NCI-H2107 treated with DMSO at 0.1 percent for 48 hours (cell line): Measurements from ENCODE around the gene CASQ2.
A peak's percentile ranks its signal among the peaks of the same experiment; 100 is the strongest.

Source experiments
- DNase-seq: peaks from one replicate; lab custom pipeline; 2025; ENCODE audit not compliant: unreplicated experiment; lab: John Stamatoyannopoulos, UW

The CASQ2 gene

DNA sequence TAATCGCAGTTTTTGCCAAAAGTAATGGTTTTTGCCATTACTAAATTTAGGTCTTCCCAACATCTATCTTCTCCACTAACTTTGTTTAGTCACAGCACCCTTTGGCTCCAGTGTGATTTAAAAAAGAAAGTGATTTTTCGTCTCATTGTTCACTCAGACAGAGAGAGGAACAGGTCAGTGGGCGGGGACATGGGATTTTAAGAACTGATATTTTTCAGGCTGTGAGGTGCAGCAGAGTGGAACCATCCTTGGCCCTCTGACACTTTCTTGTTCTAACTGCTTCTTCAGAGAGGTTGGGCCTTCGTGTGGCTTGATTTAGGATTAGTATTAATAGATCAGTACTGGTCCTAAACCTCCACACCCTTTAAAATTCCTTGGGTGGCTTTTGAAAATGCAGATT, 38.8 kb downstream of the CASQ2 start:
- DNase-seq: no peak

GRCh38 chr1:115728341-115728740, 40.2 kb downstream of the CASQ2 start:
- no peak for DNase-seq

GRCh38 chr1:115727706-115728249, 40.7 kb downstream of the CASQ2 start:
- DNase-seq: no peak

GRCh38 chr1:115726570-115726969, 41.9 kb downstream of the CASQ2 start:
- DNase-seq: no peak

GRCh38 chr1:115726161-115726560, 42.4 kb downstream of the CASQ2 start:
- DNase-seq: no peak

GRCh38 chr1:115725600-115725999, 42.9 kb downstream of the CASQ2 start:
- no peak for DNase-seq

- no peak for DNase-seq
Measured at GRCh38 chr1:115723756-115724155, 44.8 kb downstream of the CASQ2 start.

DNA sequence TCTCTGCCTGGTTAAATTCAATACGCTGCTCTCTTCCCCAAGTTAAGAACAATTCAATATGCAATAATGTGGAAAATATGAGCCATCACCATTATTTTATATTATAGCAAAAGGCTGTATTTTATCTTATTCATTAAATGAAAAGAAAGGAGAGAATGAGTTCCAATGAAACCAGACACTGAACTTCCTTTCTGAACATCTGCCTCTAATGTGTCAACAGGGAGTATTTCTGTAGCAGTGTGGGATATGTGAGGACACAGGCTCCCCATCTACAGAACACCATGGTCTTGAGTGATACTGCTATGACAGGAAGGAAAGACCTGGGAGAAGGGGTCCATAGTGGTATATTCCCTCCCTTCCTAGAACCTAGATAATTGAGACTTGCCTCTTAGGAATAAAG, 46.3 kb downstream of the CASQ2 start:
- DNase-seq: no peak

DNA sequence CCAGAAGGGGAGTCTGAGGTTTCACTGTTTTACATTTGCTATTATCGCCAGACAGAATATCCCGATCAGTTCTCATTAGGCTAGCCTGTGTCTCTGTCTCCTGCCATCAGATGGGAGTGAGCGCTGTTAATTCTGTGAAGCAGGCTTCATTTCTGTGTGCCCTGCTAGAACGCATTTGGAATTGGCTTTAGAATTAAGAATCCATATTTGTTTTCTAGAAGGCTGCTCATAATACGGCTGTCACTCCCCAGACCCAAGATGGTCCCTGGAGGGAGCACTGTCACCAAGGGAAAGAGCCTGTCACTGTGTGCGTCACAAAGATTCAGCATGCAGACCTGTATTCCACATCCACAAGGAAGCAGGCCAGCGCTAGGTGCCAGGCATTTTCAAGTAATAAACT, 49.2 kb downstream of the CASQ2 start:
- no peak for DNase-seq

- no peak for DNase-seq
Measured at GRCh38 chr1:115718011-115718754, 50.3 kb downstream of the CASQ2 start.

DNA sequence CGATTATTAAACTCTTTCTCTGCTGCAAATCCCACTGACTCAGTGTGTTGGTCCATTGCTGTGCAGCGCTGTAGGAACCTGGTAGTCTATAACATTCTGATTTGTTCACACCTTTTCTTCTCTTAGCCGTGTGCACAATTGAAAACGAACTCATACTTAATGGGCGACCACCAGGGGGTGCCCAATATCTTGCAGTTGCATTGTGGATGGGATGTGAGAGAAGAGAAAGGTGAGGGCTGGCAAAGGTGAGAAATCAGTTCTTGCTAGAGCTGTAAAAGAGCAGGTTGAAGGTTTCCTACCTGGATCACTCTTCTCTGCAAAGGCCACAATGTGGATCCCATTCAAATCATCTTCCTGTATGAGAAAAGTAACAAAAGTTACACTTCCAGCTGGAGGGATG, 51.0 kb downstream of the CASQ2 start:
- no peak for DNase-seq

DNA sequence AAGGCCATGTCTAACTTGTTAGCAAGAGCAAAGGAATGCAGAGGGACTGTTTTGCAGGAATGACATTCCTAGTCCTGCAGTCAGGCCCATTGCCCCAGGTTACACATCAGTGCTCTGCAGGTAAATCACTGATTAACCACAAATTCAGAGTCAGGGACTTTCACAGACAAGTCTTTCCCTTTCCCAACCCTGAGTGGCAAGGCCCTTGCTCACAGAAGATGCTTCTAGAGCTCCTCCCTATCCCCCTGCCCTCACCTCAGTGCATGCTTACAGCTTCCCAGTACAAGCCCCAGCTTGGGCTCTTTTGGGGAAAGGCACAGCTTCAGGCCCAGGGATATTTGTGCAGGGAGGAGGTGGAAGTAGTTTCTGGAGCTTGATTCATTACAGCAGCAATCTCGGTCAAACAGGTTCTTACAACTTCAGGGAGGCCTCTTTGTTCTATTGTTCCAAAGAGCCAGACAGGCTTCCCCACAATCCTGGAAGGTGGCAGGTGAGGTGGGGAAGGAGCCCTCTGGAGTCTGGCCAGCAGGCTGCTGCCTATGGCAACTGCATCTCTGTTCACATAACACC, 53.9 kb downstream of the CASQ2 start:
- DNase-seq: peak; percentile 72

GRCh38 chr1:115713906-115714305, 54.6 kb downstream of the CASQ2 start:
- no peak for DNase-seq

- no peak for DNase-seq
Measured at GRCh38 chr1:115712911-115713609, 55.5 kb downstream of the CASQ2 start.

- no peak for DNase-seq
Measured at GRCh38 chr1:115710859-115711624, 57.5 kb downstream of the CASQ2 start.

- DNase-seq: peak; percentile 56
Measured at GRCh38 chr1:115706587-115707425, 61.7 kb downstream of the CASQ2 start.

DNA sequence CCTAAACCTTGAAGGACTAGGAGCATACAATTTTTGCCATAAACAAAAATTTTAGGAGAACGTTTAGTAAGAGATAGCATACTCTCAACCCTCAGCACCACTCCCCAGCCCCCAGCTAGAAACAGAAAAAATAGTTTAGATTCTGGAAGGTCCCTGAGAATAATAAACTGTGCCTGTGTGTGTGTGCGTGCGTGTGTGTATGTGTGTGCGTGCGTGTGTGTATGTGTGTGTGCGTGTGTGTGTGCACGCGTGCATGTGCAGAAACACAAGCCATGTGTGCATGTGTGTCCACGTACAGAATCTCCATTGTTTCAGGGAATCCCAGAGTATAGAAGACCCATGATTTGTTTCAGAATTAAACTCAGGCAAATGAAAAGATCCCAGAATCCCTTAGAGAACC, 62.6 kb downstream of the CASQ2 start:
- no peak for DNase-seq

GRCh38 chr1:115705085-115705951, 63.2 kb downstream of the CASQ2 start:
- DNase-seq: no peak

DNA sequence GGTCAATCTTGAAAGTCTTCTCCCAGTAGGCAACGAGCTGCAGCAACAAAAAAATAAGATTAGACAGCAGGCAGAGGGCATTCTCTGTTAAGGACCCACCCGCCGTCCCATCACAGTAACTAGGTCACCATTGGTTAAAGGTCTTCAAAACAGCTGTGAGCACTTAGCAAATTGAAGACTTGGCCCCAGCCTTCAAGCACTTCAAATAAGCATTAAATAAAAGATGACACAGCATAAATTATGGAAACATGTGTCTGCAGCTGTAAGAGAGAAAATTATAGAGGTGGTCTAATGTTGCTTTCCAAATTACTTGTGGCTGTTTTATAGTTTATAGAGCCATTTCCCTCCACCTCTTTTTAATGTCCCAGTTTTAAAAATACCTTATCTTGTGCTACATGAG, 65.6 kb downstream of the CASQ2 start:
- DNase-seq: no peak
